DMS153 treated with DMSO at 0.1 percent for 48 hours (cell line): Measurements from ENCODE around the gene SEC14L3.

Source experiments
- DNase-seq: peaks from one replicate; lab custom pipeline; 2025; ENCODE audit not compliant: unreplicated experiment; lab: John Stamatoyannopoulos, UW

The SEC14L3 gene

DNA sequence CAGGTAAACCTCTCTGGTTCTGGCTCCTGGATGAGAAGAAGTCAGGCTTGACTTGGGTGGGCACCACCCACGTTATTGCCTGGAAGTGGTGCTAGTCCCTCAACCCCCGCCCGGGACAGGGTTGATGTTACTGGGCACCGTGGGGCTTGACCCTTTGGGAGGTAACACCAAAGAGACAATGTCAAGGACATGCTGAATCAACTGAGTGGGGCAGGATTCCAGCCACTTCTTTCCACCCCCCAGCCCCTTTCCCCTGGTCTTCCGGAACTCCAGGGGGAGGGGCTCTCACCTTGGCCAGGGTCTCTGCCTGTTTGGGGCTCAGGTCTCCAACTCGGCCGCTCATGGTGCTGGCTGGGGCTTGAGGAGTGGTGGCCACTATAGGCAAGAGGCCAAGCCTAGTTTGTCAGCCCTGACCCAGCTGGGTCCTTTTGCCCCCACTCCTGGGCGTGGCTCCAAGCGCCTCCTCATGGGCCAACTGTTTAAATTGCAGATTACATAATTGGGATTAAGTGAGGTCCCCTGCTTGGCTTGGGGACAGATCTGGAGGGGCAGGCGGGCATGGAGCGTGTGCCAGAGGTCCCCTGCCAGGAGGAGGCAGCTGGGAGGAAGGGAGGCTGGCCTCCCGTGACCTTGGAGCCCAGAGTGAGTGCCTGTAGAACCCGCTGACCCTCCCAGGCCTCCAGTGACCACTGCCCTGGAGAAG lies at the start of gene SEC14L3:
TSS of gene SEC14L3 (minus strand) at position 402 of the 703 bp plus-strand sequence. CDS start at position 343, 59 bp downstream.
- DNase-seq, result no peak

DNA sequence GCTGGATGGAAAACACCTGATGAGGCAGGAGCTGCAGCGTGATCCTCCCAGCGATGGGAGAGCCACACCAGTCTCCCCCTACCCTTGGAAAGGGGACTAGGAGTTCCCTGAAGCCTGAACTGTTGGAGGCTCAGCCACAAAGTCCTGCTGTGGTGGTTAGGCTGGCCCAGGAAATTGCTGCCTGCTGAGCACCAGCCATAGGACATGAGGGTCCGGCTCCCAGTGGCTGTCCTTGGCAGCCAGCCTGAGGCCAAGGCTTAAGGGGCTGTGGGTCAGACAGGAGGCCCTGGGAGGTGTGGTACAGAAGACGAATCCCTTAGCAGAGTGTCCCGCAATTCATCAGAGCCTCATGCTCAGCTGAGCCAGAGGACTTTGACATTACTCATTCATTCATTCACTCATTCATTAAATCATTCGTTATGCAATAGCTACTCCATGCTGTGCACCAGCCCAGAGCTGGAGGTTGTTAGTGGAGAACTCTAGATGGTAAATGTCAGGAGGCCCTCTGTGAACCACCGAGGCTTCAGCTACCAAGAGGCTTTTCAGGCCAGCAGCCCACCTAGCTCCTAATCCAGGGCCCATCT lies 48.1 kb upstream of the SEC14L3 start:
- DNase-seq, result no peak

GRCh38 chr22:30516731-30517130 lies 44.9 kb upstream of the SEC14L3 start:
- DNase-seq, result no peak

DNA sequence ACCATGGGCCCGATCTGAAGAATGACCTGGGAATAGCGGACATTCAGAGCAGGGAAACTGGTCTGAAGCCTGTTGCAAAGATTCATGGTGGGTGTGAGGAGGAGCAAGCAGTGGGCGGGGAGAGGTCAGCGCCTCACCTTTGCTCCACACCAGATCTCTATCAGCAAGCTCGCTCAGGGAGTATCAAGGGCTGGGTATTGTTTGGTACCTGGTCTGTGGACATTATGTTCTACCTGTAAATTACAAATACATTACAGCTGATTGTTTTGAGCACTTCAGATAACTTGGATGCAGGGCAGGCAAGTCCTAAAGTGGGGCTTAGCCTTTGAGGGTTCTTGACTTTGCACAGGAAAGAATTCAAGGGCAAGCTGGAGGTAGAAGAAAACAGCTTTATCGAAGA lies 44.5 kb upstream of the SEC14L3 start:
- DNase-seq, result no peak

GRCh38 chr22:30514252-30514651 lies 42.4 kb upstream of the SEC14L3 start:
- no peak for DNase-seq

GRCh38 chr22:30513462-30513861 lies 41.6 kb upstream of the SEC14L3 start:
- no peak for DNase-seq

- DNase-seq, result no peak
These were observed 40.1 kb upstream of the SEC14L3 start for GRCh38 chr22:30511911-30512310.

DNA sequence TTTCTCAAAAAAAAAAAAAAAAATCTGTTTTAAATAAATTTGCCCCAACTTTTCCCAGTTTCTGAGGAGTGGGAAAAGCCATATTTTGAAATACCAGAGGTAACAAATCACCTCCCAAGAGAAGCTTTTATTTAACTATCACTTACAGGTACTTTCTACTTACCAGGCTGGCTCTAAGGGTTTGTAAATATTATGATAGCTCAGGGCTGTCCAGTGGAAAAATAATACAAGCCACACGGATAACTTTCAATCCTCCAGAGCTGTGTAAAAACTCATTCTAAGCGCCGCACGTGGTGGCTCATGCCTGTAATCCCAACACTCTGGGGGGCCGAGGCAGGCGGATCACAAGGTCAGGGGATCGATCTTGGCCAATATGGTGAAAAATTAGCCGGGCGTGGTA lies 39.3 kb upstream of the SEC14L3 start:
- DNase-seq, result no peak

DNA sequence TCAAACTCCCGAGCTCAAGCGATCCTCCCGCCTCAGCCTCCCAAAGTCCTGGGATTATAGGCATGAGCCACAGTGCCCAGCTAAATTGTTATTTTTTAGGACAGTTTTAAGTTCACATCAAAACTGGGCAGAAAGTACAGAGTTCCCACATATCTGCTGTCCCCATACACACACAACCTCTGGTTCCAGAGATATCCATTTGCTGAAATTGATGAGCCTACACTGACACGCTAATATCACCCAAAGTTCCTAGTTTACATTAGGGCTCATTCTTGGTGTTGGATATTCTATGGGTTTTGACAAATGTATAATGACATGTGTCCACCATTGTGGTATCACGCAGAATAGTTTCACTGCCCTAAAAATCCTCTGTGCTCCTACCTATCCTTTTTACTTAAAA lies 36.4 kb upstream of the SEC14L3 start:
- DNase-seq, result no peak

GRCh38 chr22:30507670-30508069 lies 35.9 kb upstream of the SEC14L3 start:
- no peak for DNase-seq

DNA sequence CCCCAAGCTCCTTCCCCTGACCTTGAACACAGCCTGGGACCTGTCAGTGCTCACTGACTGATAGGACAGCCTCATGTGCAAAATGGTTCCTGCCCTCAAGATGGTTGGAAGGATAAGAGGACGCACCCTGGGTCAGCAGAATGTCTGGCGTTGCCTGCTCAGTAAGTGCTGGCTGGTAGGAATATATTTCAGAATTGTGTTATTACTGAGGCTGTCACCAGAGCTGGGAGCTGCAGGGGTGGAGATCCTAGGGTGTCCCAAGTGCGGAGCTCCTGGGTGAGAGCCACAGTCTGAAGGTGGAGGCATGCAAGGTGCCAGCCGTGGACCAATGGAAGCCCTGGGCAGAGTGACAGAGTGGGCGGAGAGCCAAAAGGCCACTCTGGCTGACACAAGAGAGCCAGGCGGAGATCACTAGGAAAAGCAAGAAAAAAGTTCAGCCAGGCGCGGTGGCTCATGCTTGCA lies 34.7 kb upstream of the SEC14L3 start:
- DNase-seq, result no peak

GRCh38 chr22:30503551-30503950 lies 31.7 kb upstream of the SEC14L3 start:
- DNase-seq, result no peak

- DNase-seq, result no peak
These were observed 31.1 kb upstream of the SEC14L3 start for GRCh38 chr22:30502911-30503310.

- DNase-seq, result no peak
These were observed 30.3 kb upstream of the SEC14L3 start for GRCh38 chr22:30502153-30502552.

DNA sequence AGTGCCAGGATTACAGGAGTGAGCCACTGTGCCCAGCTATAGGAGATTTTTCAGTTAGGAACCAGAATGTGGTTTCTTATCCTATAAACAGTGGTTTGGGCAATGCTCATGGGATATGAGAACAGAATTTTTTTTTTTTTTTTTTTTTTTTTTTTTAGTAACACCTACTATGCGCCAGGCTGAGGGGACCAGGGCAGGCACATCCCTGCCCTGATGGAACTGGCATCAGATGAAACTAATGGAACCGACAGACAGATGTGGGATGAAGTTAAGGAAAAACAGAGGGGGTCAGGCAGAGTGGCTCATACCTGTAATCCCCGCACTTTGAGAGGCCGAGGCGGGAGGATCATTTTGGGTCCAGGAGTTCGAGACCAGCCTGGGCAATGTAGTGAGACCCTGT lies 28.8 kb upstream of the SEC14L3 start:
- DNase-seq, result no peak

DNA sequence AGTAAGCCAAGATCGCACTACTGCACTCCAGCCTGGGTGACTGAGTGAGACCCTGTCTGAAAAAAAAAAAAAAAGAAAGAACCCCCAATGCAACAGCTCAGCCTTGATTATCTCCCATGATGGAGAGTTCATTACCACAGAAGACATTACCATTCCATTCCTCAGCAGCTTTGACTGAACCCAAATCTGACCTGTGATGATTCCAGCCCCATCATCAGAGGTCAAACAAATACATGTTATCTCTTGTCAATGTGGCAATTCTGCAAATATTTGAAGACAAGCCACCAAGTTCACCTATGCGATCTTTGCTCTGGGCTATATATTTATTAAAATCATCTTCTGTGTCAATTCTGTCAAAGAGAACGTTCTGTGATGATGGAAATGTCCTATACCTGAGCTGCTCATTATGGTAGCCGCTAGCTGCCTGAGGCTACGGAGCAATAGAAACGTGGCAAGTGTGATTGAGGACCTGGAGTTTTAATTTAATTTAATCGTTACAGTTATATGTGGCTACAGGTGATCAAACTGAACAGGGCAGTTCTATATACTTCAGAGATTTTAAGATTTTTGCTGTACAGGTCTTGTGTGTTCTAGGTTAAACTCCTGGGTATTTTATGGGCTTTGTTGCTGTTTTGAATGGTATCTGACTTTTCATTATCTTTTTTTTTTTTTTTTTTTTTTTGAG lies 25.8 kb upstream of the SEC14L3 start:
- DNase-seq, result no peak

DNA sequence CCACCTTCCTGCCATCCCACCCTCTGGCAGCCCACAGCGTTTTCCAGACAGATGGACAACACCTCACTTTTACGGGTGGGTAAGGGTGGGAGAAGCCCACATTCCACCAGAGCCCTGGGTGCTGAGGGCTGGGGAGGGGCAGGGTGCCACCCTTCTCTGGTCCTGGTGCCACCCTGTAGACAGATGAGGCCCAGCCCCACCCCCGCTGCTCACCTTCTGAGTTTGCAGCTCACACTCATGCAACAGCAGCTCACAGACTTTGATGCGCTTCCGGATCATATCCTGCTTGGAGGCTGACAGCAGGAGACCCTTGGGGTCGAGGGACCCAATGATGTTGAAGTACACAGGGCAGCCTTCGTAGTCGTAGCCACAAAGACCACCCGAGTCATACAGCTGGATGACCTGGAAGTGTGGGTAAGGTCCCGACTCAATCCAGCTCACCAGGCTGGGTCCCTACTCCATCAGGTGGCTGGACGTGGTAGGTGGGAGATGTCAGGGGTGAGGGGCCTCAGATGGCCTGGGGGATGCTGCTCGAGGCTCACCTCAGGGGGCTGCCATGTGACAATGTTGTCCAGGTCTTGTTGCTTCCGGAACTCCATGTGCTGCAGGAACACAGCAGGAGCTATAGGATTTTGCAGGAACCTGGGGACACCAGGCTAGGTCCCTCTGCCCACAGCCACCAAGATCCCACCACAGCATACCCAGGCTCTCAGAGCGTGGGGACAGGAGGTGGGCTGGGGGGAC lies 23.4 kb upstream of the SEC14L3 start:
- DNase-seq, result no peak

DNA sequence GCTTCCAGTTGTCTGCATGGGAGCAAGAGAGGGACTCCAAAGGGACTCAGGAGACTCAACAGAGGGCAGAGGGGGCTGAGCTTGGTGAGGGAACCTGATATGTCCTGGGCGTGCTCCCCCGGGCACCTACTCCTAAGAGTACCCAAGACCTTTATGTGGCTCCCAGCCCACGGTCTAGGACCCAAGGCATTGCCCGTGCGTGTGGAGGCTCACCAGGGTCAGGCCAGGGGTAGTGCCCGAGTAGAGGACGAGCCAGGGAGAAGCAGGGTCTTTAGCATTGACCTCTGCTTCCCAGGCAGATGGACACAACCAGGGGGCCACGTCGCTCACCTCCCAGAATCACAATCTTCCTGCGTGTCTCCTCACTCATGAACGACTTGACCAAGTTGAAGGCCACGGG lies 20.3 kb upstream of the SEC14L3 start:
- DNase-seq, result no peak

DNA sequence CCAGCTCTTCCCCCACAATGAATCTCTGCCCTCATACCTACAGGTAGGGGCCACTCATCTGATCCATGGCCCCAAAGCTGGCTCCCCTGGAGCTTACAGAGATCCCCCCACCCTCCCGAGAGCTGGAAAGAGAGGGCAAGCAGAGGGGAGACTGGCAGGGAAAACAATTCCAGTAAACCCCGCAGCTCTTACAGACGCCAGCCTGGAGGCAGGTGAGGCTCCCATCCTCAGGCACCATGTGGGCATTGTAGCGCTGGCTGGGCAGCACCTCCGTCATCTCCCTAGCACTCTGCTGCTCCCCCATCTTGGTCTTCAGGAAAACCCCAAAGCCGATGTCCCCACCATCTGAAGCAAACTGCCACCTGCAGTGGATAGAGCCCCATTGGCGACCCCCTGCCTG lies 19.6 kb upstream of the SEC14L3 start:
- no peak for DNase-seq

- DNase-seq, result no peak
These were observed 18.6 kb upstream of the SEC14L3 start for GRCh38 chr22:30490399-30490798.

GRCh38 chr22:30488121-30488520 lies 16.3 kb upstream of the SEC14L3 start:
- no peak for DNase-seq
